H1 (cell line): Measurements from ENCODE around the gene TACSTD2. TPM values are rescaled to one million over a fixed set of nuclear protein-coding genes. Genes with fewer than 3 reads are reported as not detected.

ENCODE experiments used
- CTCF ChIA-PET: fragments of 300-600 bp; sonication (Branson Sonifier 250); formaldehyde crosslinking; loops from one replicate; lab custom pipeline; 2021; ENCODE audit not compliant: partially characterized antibody; lab: Charles Lee
- POLR2A ChIA-PET: fragments of 300-600 bp; sonication (Branson Sonifier 250); formaldehyde crosslinking; loops from one replicate; lab custom pipeline; 2021; ENCODE audit warnings: inconsistent platforms; ENCODE audit not compliant: partially characterized antibody; lab: Charles Lee
- DNase-seq, 2 experiments: peaks; one replicate each; pipeline versions ENCODE4 v3.0.0 to v3.0.0-alpha.2; 2010 to 2022; ENCODE audit warnings: low spot score in 2 of 2, low read depth in 1 of 2, mixed read lengths in 1 of 2
- FAIRE-seq: peaks from 2 replicates; lab custom pipeline; 2011; peaks lifted over from hg19 to GRCh38; lab: Jason Lieb, UNC
- H2AFZ ChIP-seq: 2 replicates; pipeline ENCODE4 v1.8.1; 2012; ENCODE audit warnings: low read length, inconsistent platforms
- H2AK5ac ChIP-seq: 2 replicates; pipeline ENCODE4 v1.6.1; 2013; ENCODE audit warnings: low read depth, low read length
- H2BK120ac ChIP-seq: replicated peaks from 2 replicates; pipeline ENCODE3; 2013; ENCODE audit warnings: low read depth, low read length, inconsistent platforms
- H2BK12ac ChIP-seq: 2 replicates; pipeline ENCODE4 v1.6.1; 2013; ENCODE audit warnings: low read depth, low read length
- H2BK15ac ChIP-seq: 2 replicates; pipeline ENCODE4 v1.6.1; 2013; ENCODE audit warnings: low read length
- H2BK20ac ChIP-seq: 2 replicates; pipeline ENCODE4 v1.6.1; 2013; ENCODE audit warnings: low read length
- H2BK5ac ChIP-seq: 2 replicates; pipeline ENCODE4 v1.6.1; 2013; ENCODE audit warnings: low read depth, low read length
- H3K14ac ChIP-seq: 2 replicates; pipeline ENCODE4 v1.6.1; 2013; ENCODE audit warnings: inconsistent platforms; ENCODE audit not compliant: insufficient read length
- H3K18ac ChIP-seq: 2 replicates; pipeline ENCODE4 v1.6.1; 2013; ENCODE audit warnings: low read length; ENCODE audit errors: extremely low read depth
- H3K23ac ChIP-seq: 2 replicates; pipeline ENCODE4 v1.6.1; 2013; ENCODE audit warnings: inconsistent platforms; ENCODE audit not compliant: insufficient read length
- H3K23me2 ChIP-seq: 2 replicates; pipeline ENCODE4 v1.6.1; 2013; ENCODE audit warnings: low read depth, low read length
- H3K27ac ChIP-seq: 2 replicates; pipeline ENCODE4 v1.6.1; 2011; ENCODE audit warnings: low read depth, low read length, inconsistent platforms
- H3K27me3 ChIP-seq, 4 experiments: replicated peaks in 1 of 4; 1 replicate in 1 of 4; 2 replicates in 3 of 4; pipeline versions ENCODE4 v1.6.1 to v1.8.1; 2011 to 2013; ENCODE audit warnings: low read length in 3 of 4, mild to moderate bottlenecking in 3 of 4, inconsistent platforms in 2 of 4, mixed read lengths in 2 of 4, moderate library complexity in 1 of 4; ENCODE audit not compliant: control insufficient read depth in 3 of 4, insufficient read depth in 3 of 4; ENCODE audit errors: extremely low read depth in 1 of 4
- H3K36me3 ChIP-seq, 4 experiments: 2 replicates each; pipeline versions ENCODE4 v1.6.1 to v1.8.1; 2011 to 2013; ENCODE audit warnings: mild to moderate bottlenecking in 4 of 4, low read length in 3 of 4, moderate library complexity in 2 of 4, control low read depth in 1 of 4, inconsistent platforms in 1 of 4; ENCODE audit not compliant: insufficient read depth in 4 of 4, control insufficient read depth in 2 of 4
- H3K4ac ChIP-seq: replicated peaks from 2 replicates; pipeline ENCODE3; 2013; ENCODE audit warnings: low read length, low read depth, mixed read lengths, inconsistent platforms; ENCODE audit not compliant: insufficient read length
- H3K4me1 ChIP-seq, 4 experiments: replicated peaks in 1 of 4; 1 replicate in 1 of 4; 2 replicates in 3 of 4; pipeline versions ENCODE4 v1.6.1 to v1.8.1; 2011 to 2013; ENCODE audit warnings: low read length in 3 of 4, inconsistent platforms in 2 of 4, mixed read lengths in 1 of 4; ENCODE audit not compliant: insufficient read depth in 4 of 4, control insufficient read depth in 3 of 4
- H3K4me2 ChIP-seq, 2 experiments: 2 replicates each; pipeline versions ENCODE4 v1.6.1 to v1.8.1; 2011 to 2013; ENCODE audit warnings: low read depth in 2 of 2, low read length in 2 of 2, control low read depth in 1 of 2, inconsistent platforms in 1 of 2, mild to moderate bottlenecking in 1 of 2; ENCODE audit not compliant: insufficient read depth in 1 of 2
- H3K4me3 ChIP-seq, 4 experiments: fragments of 200-600, 300-600 bp in 1 of 4; sonication (generic), shearing (Covaris generic), sonication (Bioruptor Twin) in 1 of 4; 2 replicates each; pipeline versions ENCODE4 v1.5.1 to v1.8.1; 2011 to 2016; ENCODE audit warnings: low read length in 4 of 4, low read depth in 3 of 4, control low read depth in 2 of 4, inconsistent platforms in 2 of 4, mild to moderate bottlenecking in 2 of 4, mixed read lengths in 1 of 4, moderate library complexity in 1 of 4; ENCODE audit not compliant: insufficient read depth in 2 of 4; ENCODE audit errors: extremely low read depth in 1 of 4
- H3K56ac ChIP-seq: replicated peaks from 2 replicates; pipeline ENCODE3; 2013; ENCODE audit warnings: low read depth, mild to moderate bottlenecking, mixed read lengths, low read length, inconsistent platforms; ENCODE audit not compliant: insufficient read length
- H3K79me1 ChIP-seq: 2 replicates; pipeline ENCODE4 v1.6.1; 2013; ENCODE audit warnings: low read depth, low read length, control low read depth
- H3K79me2 ChIP-seq, 2 experiments: 2 replicates each; pipeline versions ENCODE4 v1.6.1 to v1.8.1; 2012 to 2013; ENCODE audit warnings: low read length in 2 of 2, mild to moderate bottlenecking in 2 of 2, inconsistent platforms in 1 of 2; ENCODE audit not compliant: insufficient read depth in 2 of 2, control insufficient read depth in 1 of 2
- H3K9ac ChIP-seq, 4 experiments: replicated peaks in 1 of 4; 1 replicate in 1 of 4; 2 replicates in 3 of 4; pipeline versions ENCODE4 v1.6.1 to v1.8.1; 2011 to 2013; ENCODE audit warnings: low read depth in 3 of 4, low read length in 3 of 4, control low read depth in 2 of 4, mild to moderate bottlenecking in 2 of 4, moderate library complexity in 2 of 4, inconsistent platforms in 1 of 4; ENCODE audit errors: extremely low read depth in 1 of 4
- H3K9me3 ChIP-seq, 2 experiments: 2 replicates each; pipeline versions ENCODE4 v1.6.1 to v1.8.1; 2012 to 2013; ENCODE audit warnings: mild to moderate bottlenecking in 2 of 2, moderate library complexity in 2 of 2, control low read depth in 1 of 2, inconsistent platforms in 1 of 2, low read depth in 1 of 2, low read length in 1 of 2, mixed read lengths in 1 of 2; ENCODE audit not compliant: insufficient read depth in 2 of 2
- H4K20me1 ChIP-seq, 2 experiments: replicated peaks in 1 of 2; 2 replicates each; pipeline versions ENCODE3 to v1.8.1; 2011 to 2013; ENCODE audit warnings: inconsistent platforms in 2 of 2, low read length in 2 of 2, mild to moderate bottlenecking in 1 of 2; ENCODE audit not compliant: insufficient read depth in 2 of 2, control insufficient read depth in 1 of 2
- H4K5ac ChIP-seq: 2 replicates; pipeline ENCODE4 v1.6.1; 2013; ENCODE audit warnings: low read length, low read depth, mixed read lengths, inconsistent platforms; ENCODE audit not compliant: insufficient read length
- H4K8ac ChIP-seq: 2 replicates; pipeline ENCODE4 v1.8.0; 2013; ENCODE audit warnings: mild to moderate bottlenecking, moderate library complexity, low read length, inconsistent platforms; ENCODE audit not compliant: insufficient read depth; ENCODE audit errors: extremely low read depth
- H4K91ac ChIP-seq: replicated peaks from 2 replicates; pipeline ENCODE3; 2013; ENCODE audit warnings: low read length, mixed read lengths, inconsistent platforms; ENCODE audit not compliant: insufficient read length
- RBBP5 ChIP-seq: IDR thresholded peaks from 2 replicates; pipeline ENCODE4 v1.7.1; 2012; ENCODE audit warnings: low read depth, mild to moderate bottlenecking, inconsistent platforms, low read length, moderate library complexity, borderline replicate concordance
- TBP ChIP-seq: IDR thresholded peaks from 2 replicates; pipeline ENCODE4 v1.6.1; 2011; ENCODE audit warnings: low read depth, low read length, improper control_type of control experiment
- TCF12 ChIP-seq: IDR thresholded peaks from 2 replicates; pipeline ENCODE4 v1.6.1; 2011; ENCODE audit warnings: low read depth, mild to moderate bottlenecking, low read length
- WGBS, 2 experiments: shearing (Covaris generic) in 1 of 2; methylation state at CpG; one replicate each; pipeline versions ENCODE4 v1.1.6 to v1.1.7; 2013 to 2015; ENCODE audit warnings: low lambda C conversion rate in 2 of 2, mixed read lengths in 2 of 2, inconsistent platforms in 1 of 2, low coverage in 1 of 2, missing lambda C conversion rate in 1 of 2; ENCODE audit not compliant: insufficient replicate concordance in 2 of 2, insufficient coverage in 1 of 2, insufficient read length in 1 of 2; ENCODE audit errors: extremely low coverage in 1 of 2, missing lambda C conversion rate in 1 of 2; 5-methylcytosine and 5-hydroxymethylcytosine counted together
- polyA plus RNA-seq, 7 experiments: library from polyadenylated mRNA; depleted of rRNA in 3 of 7; stranded (reverse) in 5 of 7; unstranded in 2 of 7; fragments of >200 nt in 5 of 7; fragments of 200-250 nt in 2 of 7; gene quantifications; 1 replicate in 5 of 7; 2 replicates in 1 of 7; 4 replicates in 1 of 7; pipeline versions ENCODE4 v1.2.1 to v1.2.3, GENCODE V29; 2011 to 2013; ENCODE audit warnings: missing spikeins in 2 of 7, mixed read lengths in 2 of 7
- total RNA-seq: library from RNA; stranded (reverse); fragmentation: NEBNext Ultra II Directional; extraction: Animal tissue kit (Norgen Biotek cat#: 25700); gene quantifications from 2 replicates; pipeline ENCODE4 v1.2.1, GENCODE V29; 2021

Gene TACSTD2
- total and polyA plus RNA-seq, 2 of the 8 experiments (the other 6 are each of a cell fraction or from before 2014, with no cell fraction given), result 0.76 to 0.85 TPM

DNA sequence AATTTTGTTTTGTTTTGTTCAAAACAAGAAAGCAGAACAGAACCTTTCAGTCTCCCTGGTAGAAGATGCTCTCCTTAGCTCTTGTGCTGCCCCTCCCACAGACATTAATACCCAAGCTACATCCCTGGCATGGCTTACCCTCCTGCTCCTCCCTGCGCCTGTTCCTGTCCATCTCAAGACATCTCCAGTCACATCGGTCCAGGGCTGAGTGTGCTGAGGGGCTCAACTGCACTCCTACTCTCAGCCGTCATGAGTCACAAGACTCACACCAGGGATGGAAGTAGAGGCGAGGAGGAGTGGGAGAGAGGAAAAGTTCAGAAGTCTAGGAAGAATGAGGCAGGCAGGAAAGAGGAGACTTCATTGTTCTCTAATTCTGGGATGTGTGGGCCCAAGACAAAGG is 9.2 kb upstream of the TACSTD2 start:
- TF ChIP-seq TCF12 (no peak), RBBP5 (no peak), TBP (no peak)
- TF ChIP-seq, all 59 proteins: peak for 0
- no peaks in the 10 kb centered on the region for H3K79me2 ChIP-seq
- H3K56ac ChIP-seq, result no peak overlapping the region
- no peak overlapping the region for H3K9ac ChIP-seq
- H2BK15ac ChIP-seq, result no peak overlapping the region
- H3K36me3 ChIP-seq, result no peaks in the 10 kb centered on the region
- 0 out of 2 replicates have a peak overlapping the region, but pooled peaks have one; percentile 61 for H2AK5ac ChIP-seq
- H2BK20ac ChIP-seq, result no peak overlapping the region
- H4K91ac ChIP-seq, result no peak overlapping the region
- no peaks in the 10 kb centered on the region for H3K9me3 ChIP-seq
- no peaks in the 10 kb centered on the region for H3K79me1 ChIP-seq
- no peak overlapping the region for H3K18ac ChIP-seq
- H2BK12ac ChIP-seq, result 0 out of 2 replicates have a peak overlapping the region, but pooled peaks have one; percentile 56
- H2BK120ac ChIP-seq, result no peak overlapping the region
- H3K4me1 ChIP-seq, result no peaks in the 10 kb centered on the region
- no peak overlapping the region for H2AFZ ChIP-seq
- FAIRE-seq, result no peak
- no peak overlapping the region for H4K8ac ChIP-seq
- no peak overlapping the region for H3K4ac ChIP-seq
- 90% methylated on average over 4 of the region's 4 CpGs; no CpG with 5 or more reads in 1 of the 2 experiments for WGBS, 2 experiments
- POLR2A ChIA-PET, result no interaction called here
- H3K23me2 ChIP-seq, result no peaks in the 10 kb centered on the region
- H3K27me3 ChIP-seq, result no peaks in the 10 kb centered on the region
- H2BK5ac ChIP-seq, result no peak overlapping the region
- no peak overlapping the region for H3K14ac ChIP-seq
- CTCF ChIA-PET, result no interaction called here
- H3K27ac ChIP-seq, result no peak overlapping the region
- no peaks in the 10 kb centered on the region for H4K20me1 ChIP-seq
- H3K4me3 ChIP-seq, result no peak overlapping the region
- H4K5ac ChIP-seq, result no peak overlapping the region
- H3K4me2 ChIP-seq, result no peak overlapping the region
- no peak for DNase-seq
- H3K23ac ChIP-seq, result no peak overlapping the region
